Islet precursor cell (in vitro differentiated cells): ENCODE data around the gene KCNK4.
A peak's percentile ranks its signal among the peaks of the same experiment; 100 is the strongest.

Experiments
- DNase-seq: peaks from one replicate; pipeline ENCODE4 v3.0.0-alpha.2; 2018

Gene KCNK4

GRCh38 chr11:64253481-64253880, 37.6 kb upstream of the KCNK4 start:
- DNase-seq, result no peak

GRCh38 chr11:64254326-64254725, 36.8 kb upstream of the KCNK4 start:
- DNase-seq, result no peak

- DNase-seq, result no peak
These were observed 35.7 kb upstream of the KCNK4 start for GRCh38 chr11:64255135-64256128.

GRCh38 chr11:64256300-64256699, 34.8 kb upstream of the KCNK4 start:
- DNase-seq, result no peak

- no peak for DNase-seq
These were observed 32.7 kb upstream of the KCNK4 start for GRCh38 chr11:64258356-64258755.

GRCh38 chr11:64258946-64259532, 32.1 kb upstream of the KCNK4 start:
- no peak for DNase-seq

GRCh38 chr11:64259533-64260067, 31.5 kb upstream of the KCNK4 start:
- no peak for DNase-seq

- DNase-seq, result no peak
These were observed 30.9 kb upstream of the KCNK4 start for GRCh38 chr11:64260147-64260708.

- no peak for DNase-seq
These were observed 29.5 kb upstream of the KCNK4 start for GRCh38 chr11:64261556-64262080.

GRCh38 chr11:64262271-64263002, 28.7 kb upstream of the KCNK4 start:
- no peak for DNase-seq

- DNase-seq, result peak; percentile 93
These were observed 27.8 kb upstream of the KCNK4 start for GRCh38 chr11:64263021-64263946.

GRCh38 chr11:64263947-64264317, 27.2 kb upstream of the KCNK4 start:
- no peak for DNase-seq

- peak; percentile 77 for DNase-seq
These were observed 26.7 kb upstream of the KCNK4 start for GRCh38 chr11:64264371-64264852.

GRCh38 chr11:64265176-64266160, 25.6 kb upstream of the KCNK4 start:
- DNase-seq, result no peak

- no peak for DNase-seq
These were observed 24.8 kb upstream of the KCNK4 start for GRCh38 chr11:64266339-64266738.

- no peak for DNase-seq
These were observed 23.7 kb upstream of the KCNK4 start for GRCh38 chr11:64267207-64267945.

GRCh38 chr11:64268025-64268892, 22.8 kb upstream of the KCNK4 start:
- peak; percentile 85 for DNase-seq

- peak; percentile 86 for DNase-seq
These were observed 22.1 kb upstream of the KCNK4 start for GRCh38 chr11:64268893-64269539.
